IPS-18c (cell line): ENCODE data around the gene NIFK.

ENCODE experiments used
- H3K4me3 ChIP-seq: 2 replicates; pipeline ENCODE4 v1.7.0; 2013; ENCODE audit warnings: low read depth, mild to moderate bottlenecking, low read length, moderate library complexity; ENCODE audit not compliant: insufficient read depth
- H3K9me3 ChIP-seq: one replicate; pipeline ENCODE4 v1.6.1; 2013; ENCODE audit warnings: mild to moderate bottlenecking, low read length, moderate library complexity; ENCODE audit not compliant: control insufficient read depth, insufficient read depth

The NIFK gene

DNA sequence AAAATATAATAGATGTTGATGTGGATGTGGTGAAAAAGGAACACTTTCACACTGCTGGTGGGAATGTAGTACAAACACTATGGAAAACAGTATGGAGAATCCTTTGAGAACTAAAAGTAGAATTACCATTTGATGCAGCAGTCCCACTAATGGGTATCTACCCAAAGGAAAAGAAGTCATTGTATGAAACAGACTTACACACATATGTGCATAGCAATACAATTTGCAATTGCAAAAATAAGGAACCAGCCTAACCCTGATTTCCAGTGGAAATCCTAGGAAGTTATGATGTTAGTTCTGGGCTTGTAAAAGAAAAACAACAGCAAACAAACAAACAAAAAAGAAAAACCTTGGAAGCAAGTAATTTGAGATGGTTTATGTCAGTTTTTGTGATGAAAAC lies 58.8 kb downstream of the NIFK start:
- Histone ChIP-seq H3K9me3 (peaks cover 8% of the 10 kb centered on the region), H3K4me3 (no peak overlapping the region)
